NB4 (cell line): ENCODE results near the gene GREB1.

Source experiments
- DNase-seq: peaks from one replicate; pipeline ENCODE4 v3.0.0; 2010; ENCODE audit warnings: low read depth
- H3K4me3 ChIP-seq: one replicate; pipeline ENCODE4 v1.5.1; 2011; ENCODE audit warnings: mild to moderate bottlenecking, low read depth, low read length, moderate library complexity
- CTCF ChIP-seq: IDR thresholded peaks from one replicate; pipeline ENCODE4 v1.5.1; 2012; ENCODE audit warnings: low read depth, low read length
- MAX ChIP-seq: IDR thresholded peaks from 2 replicates; pipeline ENCODE4 v1.6.1; 2011; ENCODE audit warnings: low read depth, low read length
- MYC ChIP-seq: IDR thresholded peaks from 2 replicates; pipeline ENCODE4 v1.6.1; 2011; ENCODE audit warnings: low read depth, low read length
- POLR2A ChIP-seq: IDR thresholded peaks from 2 replicates; pipeline ENCODE4 v1.6.1; 2011; ENCODE audit warnings: mild to moderate bottlenecking; ENCODE audit not compliant: insufficient read length; ENCODE audit errors: extremely low read depth

The GREB1 gene

GRCh38 chr2:11691076-11691660 is 157.3 kb downstream of the GREB1 start:
- TF ChIP-seq POLR2A, result no peak
- TF ChIP-seq MAX, result no peak
- no peak for TF ChIP-seq CTCF
- TF ChIP-seq MYC, result no peak
- H3K4me3 ChIP-seq, result no peak overlapping the region
- no peak for DNase-seq
